Loucy (cell line): ENCODE data around the gene NUMB.

ENCODE experiments used
- H2AFZ ChIP-seq: fragments of 200-600 bp; sonication (generic); 2 replicates; pipeline ENCODE4 v1.6.0; 2016; ENCODE audit warnings: antibody characterized with exemption, mild to moderate bottlenecking, low read length, moderate library complexity
- H3F3A ChIP-seq: fragments of 200-600 bp; 2 replicates; pipeline ENCODE4 v1.6.0; 2016; ENCODE audit warnings: antibody characterized with exemption, low read depth, mild to moderate bottlenecking
- H3K27me3 ChIP-seq: fragments of 200-600 bp; sonication (generic); 2 replicates; pipeline ENCODE4 v1.6.1; 2014; ENCODE audit warnings: low read length, mild to moderate bottlenecking; ENCODE audit not compliant: insufficient read depth, poor library complexity, severe bottlenecking
- H3K36me3 ChIP-seq: fragments of 200-600 bp; sonication (generic); 2 replicates; pipeline ENCODE4 v1.6.1; 2016; ENCODE audit warnings: low read length; ENCODE audit not compliant: insufficient read depth
- H3K4me1 ChIP-seq: fragments of 200-600 bp; sonication (generic); 2 replicates; pipeline ENCODE4 v1.5.1; 2014; ENCODE audit warnings: low read length, mild to moderate bottlenecking; ENCODE audit not compliant: insufficient read depth, poor library complexity, severe bottlenecking
- H3K4me2 ChIP-seq: fragments of 200-600 bp; sonication (generic); 2 replicates; pipeline ENCODE4 v1.6.0; 2014; ENCODE audit warnings: antibody characterized with exemption, low read length, low read depth, mild to moderate bottlenecking; ENCODE audit not compliant: poor library complexity, severe bottlenecking
- H3K4me3 ChIP-seq: fragments of 200-600 bp; sonication (generic); 2 replicates; pipeline ENCODE4 v1.5.1; 2014; ENCODE audit warnings: low read length, mild to moderate bottlenecking, mixed read lengths; ENCODE audit not compliant: poor library complexity, severe bottlenecking
- H3K79me2 ChIP-seq: fragments of 200-600 bp; sonication (generic); 2 replicates; pipeline ENCODE4 v1.6.1; 2014; ENCODE audit warnings: low read length; ENCODE audit not compliant: insufficient read depth
- H3K9ac ChIP-seq: fragments of 200-600 bp; sonication (generic); 2 replicates; pipeline ENCODE4 v1.6.0; 2014; ENCODE audit warnings: mild to moderate bottlenecking, low read depth, low read length, moderate library complexity; ENCODE audit not compliant: poor library complexity, severe bottlenecking
- H3K9me2 ChIP-seq: fragments of 200-600 bp; sonication (generic); replicated peaks from 2 replicates; pipeline ENCODE4 v1.6.1; 2016; ENCODE audit warnings: low read depth, low read length, mixed read lengths
- H3K9me3 ChIP-seq: fragments of 200-600 bp; sonication (generic); 2 replicates; pipeline ENCODE4 v1.6.1; 2014; ENCODE audit warnings: mild to moderate bottlenecking, antibody characterized with exemption, low read length, low read depth; ENCODE audit not compliant: insufficient read depth
- H4K20me1 ChIP-seq: fragments of 200-600 bp; sonication (generic); 2 replicates; pipeline ENCODE4 v1.6.0; 2014; ENCODE audit warnings: antibody characterized with exemption, low read length, mild to moderate bottlenecking; ENCODE audit not compliant: insufficient read depth, poor library complexity, severe bottlenecking
- CTCF ChIP-seq: fragments of 200-600 bp; sonication (generic); conservative IDR thresholded peaks from 2 replicates; pipeline ENCODE4 v1.5.1; 2014; ENCODE audit warnings: mild to moderate bottlenecking, antibody characterized with exemption, low read length
- EZH2phosphoT487 ChIP-seq: fragments of 200-600 bp; IDR thresholded peaks from 2 replicates; pipeline ENCODE4 v1.6.1; 2018; ENCODE audit warnings: antibody characterized with exemption, mild to moderate bottlenecking, moderate library complexity, borderline replicate concordance

NUMB gene

GRCh38 chr14:73462815-73463214, 4.5 kb upstream of the NUMB start:
- Histone ChIP-seq H3K9me3 (no peaks in the 10 kb centered on the region), H3K9me2 (no peaks in the 10 kb centered on the region), H3K4me2 (no peak overlapping the region), H3K27me3 (no peaks in the 10 kb centered on the region), H3K79me2 (peaks cover 5% of the 10 kb centered on the region), H3F3A (no peaks in the 10 kb centered on the region), H3K36me3 (no peaks in the 10 kb centered on the region), H3K4me3 (no peak overlapping the region), H4K20me1 (peaks cover 4% of the 10 kb centered on the region), H2AFZ (peak overlapping the region; percentile 77; the same call in 1 of the 2 replicates), H3K4me1 (peaks cover 14% of the 10 kb centered on the region), H3K9ac (no peak overlapping the region)
- no peak for TF ChIP-seq CTCF
- no peak for TF ChIP-seq EZH2phosphoT487

- no peaks in the 10 kb centered on the region for H3K36me3 ChIP-seq
- H3F3A ChIP-seq: no peaks in the 10 kb centered on the region
- no peak overlapping the region for H3K4me2 ChIP-seq
- H3K27me3 ChIP-seq: no peaks in the 10 kb centered on the region
- TF ChIP-seq EZH2phosphoT487: no peak
- TF ChIP-seq CTCF: no peak
- H3K4me3 ChIP-seq: no peak overlapping the region
- H3K4me1 ChIP-seq: peaks cover 18% of the 10 kb centered on the region
- no peak overlapping the region for H3K9ac ChIP-seq
- peaks cover 11% of the 10 kb centered on the region for H3K79me2 ChIP-seq
- H3K9me3 ChIP-seq: no peaks in the 10 kb centered on the region
- no peaks in the 10 kb centered on the region for H3K9me2 ChIP-seq
- H4K20me1 ChIP-seq: peaks cover 9% of the 10 kb centered on the region
- peak overlapping the region; percentile 77 for H2AFZ ChIP-seq
Measured at GRCh38 chr14:73462048-73462715, 3.8 kb upstream of the NUMB start.

- Histone ChIP-seq H3K36me3 (no peaks in the 10 kb centered on the region), H4K20me1 (peaks cover 15% of the 10 kb centered on the region), H3K4me1 (peaks cover 24% of the 10 kb centered on the region), H3K4me2 (no peak overlapping the region), H3F3A (no peaks in the 10 kb centered on the region), H3K9ac (no peak overlapping the region), H2AFZ (peak overlapping the region; percentile 77), H3K4me3 (no peak overlapping the region), H3K9me2 (no peaks in the 10 kb centered on the region), H3K27me3 (no peaks in the 10 kb centered on the region), H3K9me3 (no peaks in the 10 kb centered on the region), H3K79me2 (peaks cover 17% of the 10 kb centered on the region)
- TF ChIP-seq EZH2phosphoT487 (no peak), CTCF (no peak)
Measured at GRCh38 chr14:73461478-73462047, 3.2 kb upstream of the NUMB start.
